K562 (cell line): ENCODE results near the gene LYPLA2. TPM values are rescaled to one million over a fixed set of nuclear protein-coding genes. Genes with fewer than 3 reads are reported as not detected.
A peak's percentile ranks its signal among the peaks of the same experiment; 100 is the strongest.

Experiments used
- ATAC-seq: fragments of 200-7000 bp; cut with Tn5 transposase; 3 replicates; pipeline ENCODE4 v1.9.1; 2020; ENCODE audit warnings: moderate library complexity
- BruUV-seq: library from RNA; stranded (reverse); fragments of 400-500 nt; replicated peaks from 2 replicates; lab custom pipeline; 2021; lab: Mats Ljungman, UMichigan
- CTCF ChIA-PET: fragments of 300-600 bp; formaldehyde crosslinking; extraction: SDS; loops from one replicate; lab custom pipeline; 2021; ENCODE audit warnings: low intra/inter-chr PET ratio; lab: Yijun Ruan, JAX
- POLR2A ChIA-PET: fragments of 300-600, 350-650 bp; sonication (Branson Sonifier 250); formaldehyde crosslinking; extraction: SDS; loops from one replicate; lab custom pipeline; 2021; ENCODE audit warnings: antibody characterized with exemption, inconsistent platforms; lab: Yijun Ruan, JAX
- DNase-seq, 4 experiments: peaks; one replicate each; pipeline versions ENCODE4 v3.0.0 to v3.0.0-alpha.2; 2011 to 2018; ENCODE audit warnings: low spot score in 3 of 4, mixed read lengths in 3 of 4; ENCODE audit errors: extremely low read depth in 1 of 4
- FAIRE-seq: peaks from 2 replicates; lab custom pipeline; 2011; peaks lifted over from hg19 to GRCh38; lab: Jason Lieb, UNC
- H2AFZ ChIP-seq: 2 replicates; pipeline ENCODE4 v1.6.0; 2011; ENCODE audit warnings: low read depth, low read length, control low read depth, inconsistent platforms
- H3K27ac ChIP-seq: fragments of 200-600 bp; 3 replicates; pipeline ENCODE4 v1.8.0; 2011; ENCODE audit warnings: low read depth, mild to moderate bottlenecking, control low read depth, inconsistent platforms, low read length, moderate library complexity, mixed read lengths; ENCODE audit errors: extremely low read depth
- H3K27me3 ChIP-seq, 2 experiments: fragments of 300-600 bp in 1 of 2; 2 replicates in 1 of 2; 3 replicates in 1 of 2; pipeline versions ENCODE4 v1.6.0 to v1.8.0; 2011; ENCODE audit warnings: inconsistent platforms in 2 of 2, low read length in 2 of 2, mild to moderate bottlenecking in 1 of 2, mixed read lengths in 1 of 2, moderate library complexity in 1 of 2; ENCODE audit not compliant: control insufficient read depth in 2 of 2, insufficient read depth in 2 of 2
- H3K36me3 ChIP-seq: fragments of 300-600 bp; 3 replicates; pipeline ENCODE4 v1.8.0; 2011; ENCODE audit warnings: mild to moderate bottlenecking, low read length, inconsistent platforms; ENCODE audit not compliant: control insufficient read depth, insufficient read depth
- H3K4me1 ChIP-seq, 2 experiments: fragments of 200-600 bp in 1 of 2; replicated peaks in 1 of 2; 2 replicates in 1 of 2; 3 replicates in 1 of 2; pipeline versions ENCODE4 v1.5.1 to v1.8.0; 2011; ENCODE audit warnings: inconsistent platforms in 2 of 2, low read length in 2 of 2, mild to moderate bottlenecking in 1 of 2, mixed read lengths in 1 of 2, moderate library complexity in 1 of 2; ENCODE audit not compliant: control insufficient read depth in 2 of 2, insufficient read depth in 2 of 2
- H3K4me2 ChIP-seq: 2 replicates; pipeline ENCODE4 v1.6.1; 2011; ENCODE audit warnings: low read length, control low read depth, inconsistent platforms, mixed read lengths; ENCODE audit not compliant: insufficient read depth
- H3K4me3 ChIP-seq: fragments of 200-600 bp; sonication (generic), shearing (Covaris generic); 2 replicates; pipeline ENCODE4 v1.5.1; 2016; ENCODE audit warnings: control low read depth, inconsistent platforms
- H3K79me2 ChIP-seq: fragments of 200-600 bp; 3 replicates; pipeline ENCODE4 v1.8.0; 2011; ENCODE audit warnings: low read length, inconsistent platforms; ENCODE audit not compliant: control insufficient read depth, insufficient read depth
- H3K9ac ChIP-seq, 2 experiments: 2 replicates each; pipeline versions ENCODE4 v1.6.0 to v1.6.1; 2011; ENCODE audit warnings: low read depth in 2 of 2, low read length in 2 of 2, control low read depth in 1 of 2, inconsistent platforms in 1 of 2, mild to moderate bottlenecking in 1 of 2, mixed read lengths in 1 of 2; ENCODE audit not compliant: insufficient read depth in 1 of 2
- H3K9me1 ChIP-seq: one replicate; pipeline ENCODE4 v1.6.0; 2011; ENCODE audit warnings: inconsistent platforms, mild to moderate bottlenecking, low read length, moderate library complexity; ENCODE audit not compliant: control insufficient read depth, insufficient read depth
- H3K9me3 ChIP-seq: replicated peaks from 2 replicates; pipeline ENCODE4 v1.5.1; 2011; ENCODE audit warnings: low read depth, low read length, inconsistent platforms; ENCODE audit not compliant: control insufficient read depth, insufficient read depth
- H4K20me1 ChIP-seq: replicated peaks from 2 replicates; pipeline ENCODE4 v1.6.1; 2011; ENCODE audit warnings: low read length, inconsistent platforms, mixed read lengths; ENCODE audit not compliant: control insufficient read depth, insufficient read depth
- EHMT2 ChIP-seq: fragments of 450-650 bp; IDR thresholded peaks from 2 replicates; pipeline ENCODE4 v1.6.1; 2018; ENCODE audit warnings: antibody characterized with exemption
- PTBP1 ChIP-seq: fragments of 200-400 bp; formaldehyde crosslinking; IDR thresholded peaks from 2 replicates; pipeline ENCODE4 v1.6.1; 2017; ENCODE audit warnings: low read depth, low read length
- ZNF77 ChIP-seq: fragments of 250-450 bp; sonication (Bioruptor Pico); IDR thresholded peaks from 2 replicates; pipeline ENCODE4 v1.5.0; 2020
- WGBS: fragments of 100-300 bp; shearing (Covaris generic); methylation state at CpG from one replicate; pipeline ENCODE4 v1.1.6; 2016; ENCODE audit warnings: low coverage, mixed read lengths; ENCODE audit not compliant: insufficient coverage; ENCODE audit errors: missing lambda C conversion rate; 5-methylcytosine and 5-hydroxymethylcytosine counted together
- in situ Hi-C: fragments of 300-500 bp; cut with MboI; formaldehyde crosslinking; loops from 4 replicates; pipeline ENCODE4 v1.15.0; 2018; ENCODE audit warnings: inconsistent platforms, mixed read lengths
- intact Hi-C: fragments of 100-400 bp; cut with micrococcal nuclease; formaldehyde crosslinking; loops from 2 replicates; pipeline ENCODE4 v1.14.2; 2022
- polyA plus RNA-seq, 8 experiments: library from polyadenylated mRNA; depleted of rRNA in 4 of 8; stranded (reverse) in 5 of 8; unstranded in 3 of 8; fragments of >200 nt; fragmentation: Nextera tagmentation in 2 of 8; fragmentation: Illumina TruSeq in 1 of 8; extraction: Ambion mirVana in 2 of 8; extraction: Trizol in 1 of 8; gene quantifications; 2 replicates each; pipeline versions ENCODE4 v1.2.1 to v1.2.3, GENCODE V29; 2011 to 2014; ENCODE audit warnings: inconsistent platforms in 1 of 8, missing spikeins in 1 of 8
- total RNA-seq, 7 experiments: library from RNA; depleted of rRNA in 6 of 7; stranded (reverse); fragments of >200 nt in 6 of 7; fragmentation: Illumina TruSeq in 2 of 7; extraction: Trizol in 2 of 7; gene quantifications; 2 replicates each; pipeline versions ENCODE4 v1.2.1 to v1.2.3, GENCODE V29; 2011 to 2021; ENCODE audit warnings: low replicate concordance in 1 of 7
- TF ChIP-seq, protein P1 (sequence below): IDR thresholded peaks from 3 replicates; pipeline ENCODE4 v1.6.1; 2011; ENCODE audit warnings: borderline replicate concordance, mild to moderate bottlenecking; ENCODE audit not compliant: insufficient read length, insufficient read depth
- TF ChIP-seq, protein P2 (sequence below): fragments of 200-600 bp; sonication (generic); IDR thresholded peaks from one replicate; pipeline ENCODE4 v1.6.1; 2012; ENCODE audit warnings: mild to moderate bottlenecking, low read depth, low read length, inconsistent platforms
- TF ChIP-seq, protein P3 (sequence below): fragments of 250-450 bp; sonication (Bioruptor Pico); IDR thresholded peaks from 2 replicates; pipeline ENCODE4 v1.8.0; 2021; ENCODE audit warnings: moderate library complexity, mild to moderate bottlenecking, inconsistent platforms

LYPLA2 gene
- total and polyA plus RNA-seq, 9 of the 15 experiments (the other 6 are each of a cell fraction or from before 2014, with no cell fraction given) = 3.9 to 128 (median 60.1) TPM

DNA sequence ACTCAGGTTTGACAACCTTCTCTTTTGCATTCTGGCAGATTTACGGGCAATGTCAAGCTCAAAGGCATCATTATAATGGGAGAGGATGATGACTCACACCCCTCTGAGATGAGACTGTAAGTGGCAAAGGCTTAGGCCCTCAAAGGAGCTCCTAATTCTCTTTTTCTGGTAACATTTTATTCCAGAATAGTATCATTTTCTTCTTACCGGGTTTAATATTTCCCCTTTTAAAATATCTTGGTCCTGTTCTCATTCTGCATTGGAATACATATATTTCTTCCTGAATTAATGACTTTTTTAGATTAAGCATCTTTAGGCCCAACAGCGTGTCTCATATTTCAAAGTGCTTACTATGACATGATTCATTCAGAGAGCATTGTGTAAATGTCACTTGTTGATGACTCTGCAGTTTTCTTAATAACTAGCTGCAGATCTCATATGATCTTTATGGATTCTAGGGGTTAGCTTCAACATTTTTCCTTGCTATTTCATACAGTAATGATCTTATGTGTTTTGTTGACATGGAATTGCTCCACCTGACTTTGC, 11.0 kb upstream of the LYPLA2 start:
- H3K36me3 ChIP-seq = peaks cover 51% of the 10 kb centered on the region
- ATAC-seq (no peak), DNase-seq (peak in 2 of 4 experiments; percentile 59 to 64), FAIRE-seq (no peak)
- WGBS = 5% methylated on average over 3 of the region's 3 CpGs
- CTCF ChIA-PET = no interaction called here
- in situ Hi-C loops = no loop called here
- peak overlapping the region; percentile 97 for H3K27ac ChIP-seq
- no TSS peak for BruUV-seq
- intact Hi-C loops = no loop called here
- no peaks in the 10 kb centered on the region for H3K27me3 ChIP-seq
- 0 out of 2 replicates have a peak, but pooled peaks cover 8% of the 10 kb centered on the region for H4K20me1 ChIP-seq
- no peaks in the 10 kb centered on the region for H3K9me3 ChIP-seq
- H3K4me3 ChIP-seq = peak overlapping the region; percentile 78; the same call in 1 of the 2 replicates
- POLR2A ChIA-PET = interaction anchor here (0.7 to 7.8 kb wide), 13 partner anchors 9 to 201 kb away, joined by 3 to 197 read pairs (median 4); partner anchors contain the start of genes LYPLA2 and SRSF10
- no peaks in the 10 kb centered on the region for H3K9me1 ChIP-seq
- peak overlapping the region in 1 of 2 experiments; percentile 89; a peak in 2 of 4 replicates for H3K9ac ChIP-seq
- peak overlapping the region; percentile 100 for H3K4me2 ChIP-seq
- peaks cover 7 to 28% of the 10 kb centered on the region in 2 experiments; a peak in 3 of 5 replicates for H3K4me1 ChIP-seq
- peaks cover 85% of the 10 kb centered on the region for H3K79me2 ChIP-seq
- H2AFZ ChIP-seq = no peak overlapping the region
- no peak for TF ChIP-seq PTBP1
- TF ChIP-seq, protein P1, sequence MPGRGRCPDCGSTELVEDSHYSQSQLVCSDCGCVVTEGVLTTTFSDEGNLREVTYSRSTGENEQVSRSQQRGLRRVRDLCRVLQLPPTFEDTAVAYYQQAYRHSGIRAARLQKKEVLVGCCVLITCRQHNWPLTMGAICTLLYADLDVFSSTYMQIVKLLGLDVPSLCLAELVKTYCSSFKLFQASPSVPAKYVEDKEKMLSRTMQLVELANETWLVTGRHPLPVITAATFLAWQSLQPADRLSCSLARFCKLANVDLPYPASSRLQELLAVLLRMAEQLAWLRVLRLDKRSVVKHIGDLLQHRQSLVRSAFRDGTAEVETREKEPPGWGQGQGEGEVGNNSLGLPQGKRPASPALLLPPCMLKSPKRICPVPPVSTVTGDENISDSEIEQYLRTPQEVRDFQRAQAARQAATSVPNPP = no peak
- TF ChIP-seq, protein P2, sequence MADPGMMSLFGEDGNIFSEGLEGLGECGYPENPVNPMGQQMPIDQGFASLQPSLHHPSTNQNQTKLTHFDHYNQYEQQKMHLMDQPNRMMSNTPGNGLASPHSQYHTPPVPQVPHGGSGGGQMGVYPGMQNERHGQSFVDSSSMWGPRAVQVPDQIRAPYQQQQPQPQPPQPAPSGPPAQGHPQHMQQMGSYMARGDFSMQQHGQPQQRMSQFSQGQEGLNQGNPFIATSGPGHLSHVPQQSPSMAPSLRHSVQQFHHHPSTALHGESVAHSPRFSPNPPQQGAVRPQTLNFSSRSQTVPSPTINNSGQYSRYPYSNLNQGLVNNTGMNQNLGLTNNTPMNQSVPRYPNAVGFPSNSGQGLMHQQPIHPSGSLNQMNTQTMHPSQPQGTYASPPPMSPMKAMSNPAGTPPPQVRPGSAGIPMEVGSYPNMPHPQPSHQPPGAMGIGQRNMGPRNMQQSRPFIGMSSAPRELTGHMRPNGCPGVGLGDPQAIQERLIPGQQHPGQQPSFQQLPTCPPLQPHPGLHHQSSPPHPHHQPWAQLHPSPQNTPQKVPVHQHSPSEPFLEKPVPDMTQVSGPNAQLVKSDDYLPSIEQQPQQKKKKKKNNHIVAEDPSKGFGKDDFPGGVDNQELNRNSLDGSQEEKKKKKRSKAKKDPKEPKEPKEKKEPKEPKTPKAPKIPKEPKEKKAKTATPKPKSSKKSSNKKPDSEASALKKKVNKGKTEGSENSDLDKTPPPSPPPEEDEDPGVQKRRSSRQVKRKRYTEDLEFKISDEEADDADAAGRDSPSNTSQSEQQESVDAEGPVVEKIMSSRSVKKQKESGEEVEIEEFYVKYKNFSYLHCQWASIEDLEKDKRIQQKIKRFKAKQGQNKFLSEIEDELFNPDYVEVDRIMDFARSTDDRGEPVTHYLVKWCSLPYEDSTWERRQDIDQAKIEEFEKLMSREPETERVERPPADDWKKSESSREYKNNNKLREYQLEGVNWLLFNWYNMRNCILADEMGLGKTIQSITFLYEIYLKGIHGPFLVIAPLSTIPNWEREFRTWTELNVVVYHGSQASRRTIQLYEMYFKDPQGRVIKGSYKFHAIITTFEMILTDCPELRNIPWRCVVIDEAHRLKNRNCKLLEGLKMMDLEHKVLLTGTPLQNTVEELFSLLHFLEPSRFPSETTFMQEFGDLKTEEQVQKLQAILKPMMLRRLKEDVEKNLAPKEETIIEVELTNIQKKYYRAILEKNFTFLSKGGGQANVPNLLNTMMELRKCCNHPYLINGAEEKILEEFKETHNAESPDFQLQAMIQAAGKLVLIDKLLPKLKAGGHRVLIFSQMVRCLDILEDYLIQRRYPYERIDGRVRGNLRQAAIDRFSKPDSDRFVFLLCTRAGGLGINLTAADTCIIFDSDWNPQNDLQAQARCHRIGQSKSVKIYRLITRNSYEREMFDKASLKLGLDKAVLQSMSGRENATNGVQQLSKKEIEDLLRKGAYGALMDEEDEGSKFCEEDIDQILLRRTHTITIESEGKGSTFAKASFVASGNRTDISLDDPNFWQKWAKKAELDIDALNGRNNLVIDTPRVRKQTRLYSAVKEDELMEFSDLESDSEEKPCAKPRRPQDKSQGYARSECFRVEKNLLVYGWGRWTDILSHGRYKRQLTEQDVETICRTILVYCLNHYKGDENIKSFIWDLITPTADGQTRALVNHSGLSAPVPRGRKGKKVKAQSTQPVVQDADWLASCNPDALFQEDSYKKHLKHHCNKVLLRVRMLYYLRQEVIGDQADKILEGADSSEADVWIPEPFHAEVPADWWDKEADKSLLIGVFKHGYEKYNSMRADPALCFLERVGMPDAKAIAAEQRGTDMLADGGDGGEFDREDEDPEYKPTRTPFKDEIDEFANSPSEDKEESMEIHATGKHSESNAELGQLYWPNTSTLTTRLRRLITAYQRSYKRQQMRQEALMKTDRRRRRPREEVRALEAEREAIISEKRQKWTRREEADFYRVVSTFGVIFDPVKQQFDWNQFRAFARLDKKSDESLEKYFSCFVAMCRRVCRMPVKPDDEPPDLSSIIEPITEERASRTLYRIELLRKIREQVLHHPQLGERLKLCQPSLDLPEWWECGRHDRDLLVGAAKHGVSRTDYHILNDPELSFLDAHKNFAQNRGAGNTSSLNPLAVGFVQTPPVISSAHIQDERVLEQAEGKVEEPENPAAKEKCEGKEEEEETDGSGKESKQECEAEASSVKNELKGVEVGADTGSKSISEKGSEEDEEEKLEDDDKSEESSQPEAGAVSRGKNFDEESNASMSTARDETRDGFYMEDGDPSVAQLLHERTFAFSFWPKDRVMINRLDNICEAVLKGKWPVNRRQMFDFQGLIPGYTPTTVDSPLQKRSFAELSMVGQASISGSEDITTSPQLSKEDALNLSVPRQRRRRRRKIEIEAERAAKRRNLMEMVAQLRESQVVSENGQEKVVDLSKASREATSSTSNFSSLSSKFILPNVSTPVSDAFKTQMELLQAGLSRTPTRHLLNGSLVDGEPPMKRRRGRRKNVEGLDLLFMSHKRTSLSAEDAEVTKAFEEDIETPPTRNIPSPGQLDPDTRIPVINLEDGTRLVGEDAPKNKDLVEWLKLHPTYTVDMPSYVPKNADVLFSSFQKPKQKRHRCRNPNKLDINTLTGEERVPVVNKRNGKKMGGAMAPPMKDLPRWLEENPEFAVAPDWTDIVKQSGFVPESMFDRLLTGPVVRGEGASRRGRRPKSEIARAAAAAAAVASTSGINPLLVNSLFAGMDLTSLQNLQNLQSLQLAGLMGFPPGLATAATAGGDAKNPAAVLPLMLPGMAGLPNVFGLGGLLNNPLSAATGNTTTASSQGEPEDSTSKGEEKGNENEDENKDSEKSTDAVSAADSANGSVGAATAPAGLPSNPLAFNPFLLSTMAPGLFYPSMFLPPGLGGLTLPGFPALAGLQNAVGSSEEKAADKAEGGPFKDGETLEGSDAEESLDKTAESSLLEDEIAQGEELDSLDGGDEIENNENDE = no peak
- TF ChIP-seq, protein P3, sequence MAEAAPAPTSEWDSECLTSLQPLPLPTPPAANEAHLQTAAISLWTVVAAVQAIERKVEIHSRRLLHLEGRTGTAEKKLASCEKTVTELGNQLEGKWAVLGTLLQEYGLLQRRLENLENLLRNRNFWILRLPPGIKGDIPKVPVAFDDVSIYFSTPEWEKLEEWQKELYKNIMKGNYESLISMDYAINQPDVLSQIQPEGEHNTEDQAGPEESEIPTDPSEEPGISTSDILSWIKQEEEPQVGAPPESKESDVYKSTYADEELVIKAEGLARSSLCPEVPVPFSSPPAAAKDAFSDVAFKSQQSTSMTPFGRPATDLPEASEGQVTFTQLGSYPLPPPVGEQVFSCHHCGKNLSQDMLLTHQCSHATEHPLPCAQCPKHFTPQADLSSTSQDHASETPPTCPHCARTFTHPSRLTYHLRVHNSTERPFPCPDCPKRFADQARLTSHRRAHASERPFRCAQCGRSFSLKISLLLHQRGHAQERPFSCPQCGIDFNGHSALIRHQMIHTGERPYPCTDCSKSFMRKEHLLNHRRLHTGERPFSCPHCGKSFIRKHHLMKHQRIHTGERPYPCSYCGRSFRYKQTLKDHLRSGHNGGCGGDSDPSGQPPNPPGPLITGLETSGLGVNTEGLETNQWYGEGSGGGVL (CRISPR knock-in tag) = no peak
- no peak for TF ChIP-seq ZNF77
- TF ChIP-seq EHMT2 = no peak
